GM12864 (cell line): ENCODE results near the gene TMEM150C.
"Not testable (repeated sequence)": the region's sequence is repeated elsewhere in the genome, so short reads cannot be mapped to it uniquely, and the experiment has no call there.

Experiments used
- DNase-seq: peaks from one replicate; pipeline ENCODE4 v3.0.0-alpha.2; 2011; ENCODE audit warnings: low read depth
- H3K4me3 ChIP-seq: 2 replicates; pipeline ENCODE4 v1.5.1; 2011; ENCODE audit warnings: mild to moderate bottlenecking, low read depth, low read length, control low read depth
- TF ChIP-seq, protein P1 (sequence below): IDR thresholded peaks from 2 replicates; pipeline ENCODE4 v1.5.1; 2011; ENCODE audit warnings: low read depth, mild to moderate bottlenecking, moderate library complexity, low read length, control low read depth, inconsistent platforms; ENCODE audit errors: missing control alignments

The TMEM150C gene

DNA sequence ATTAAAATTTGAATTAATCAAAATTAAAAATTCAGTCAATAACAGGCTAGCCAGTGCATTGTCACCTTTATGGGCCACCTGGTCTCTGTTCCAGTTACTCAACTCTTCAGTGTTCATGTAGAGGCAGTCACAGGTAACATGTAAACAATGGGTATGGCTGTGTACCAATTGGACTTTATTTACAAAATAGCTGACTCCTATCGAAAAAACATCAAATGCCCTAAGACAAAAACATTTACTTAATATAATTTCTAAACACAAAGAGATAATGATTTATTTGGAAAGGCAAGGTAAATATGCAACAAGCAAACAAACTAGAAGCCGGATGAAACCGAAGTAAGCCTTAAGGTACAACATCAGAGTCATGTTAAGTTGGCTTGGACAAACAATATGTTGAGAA, 8.8 kb downstream of the TMEM150C start:
- TF ChIP-seq, protein P1, sequence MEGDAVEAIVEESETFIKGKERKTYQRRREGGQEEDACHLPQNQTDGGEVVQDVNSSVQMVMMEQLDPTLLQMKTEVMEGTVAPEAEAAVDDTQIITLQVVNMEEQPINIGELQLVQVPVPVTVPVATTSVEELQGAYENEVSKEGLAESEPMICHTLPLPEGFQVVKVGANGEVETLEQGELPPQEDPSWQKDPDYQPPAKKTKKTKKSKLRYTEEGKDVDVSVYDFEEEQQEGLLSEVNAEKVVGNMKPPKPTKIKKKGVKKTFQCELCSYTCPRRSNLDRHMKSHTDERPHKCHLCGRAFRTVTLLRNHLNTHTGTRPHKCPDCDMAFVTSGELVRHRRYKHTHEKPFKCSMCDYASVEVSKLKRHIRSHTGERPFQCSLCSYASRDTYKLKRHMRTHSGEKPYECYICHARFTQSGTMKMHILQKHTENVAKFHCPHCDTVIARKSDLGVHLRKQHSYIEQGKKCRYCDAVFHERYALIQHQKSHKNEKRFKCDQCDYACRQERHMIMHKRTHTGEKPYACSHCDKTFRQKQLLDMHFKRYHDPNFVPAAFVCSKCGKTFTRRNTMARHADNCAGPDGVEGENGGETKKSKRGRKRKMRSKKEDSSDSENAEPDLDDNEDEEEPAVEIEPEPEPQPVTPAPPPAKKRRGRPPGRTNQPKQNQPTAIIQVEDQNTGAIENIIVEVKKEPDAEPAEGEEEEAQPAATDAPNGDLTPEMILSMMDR = no peak
- no peak overlapping the region for H3K4me3 ChIP-seq
- DNase-seq = no peak

DNA sequence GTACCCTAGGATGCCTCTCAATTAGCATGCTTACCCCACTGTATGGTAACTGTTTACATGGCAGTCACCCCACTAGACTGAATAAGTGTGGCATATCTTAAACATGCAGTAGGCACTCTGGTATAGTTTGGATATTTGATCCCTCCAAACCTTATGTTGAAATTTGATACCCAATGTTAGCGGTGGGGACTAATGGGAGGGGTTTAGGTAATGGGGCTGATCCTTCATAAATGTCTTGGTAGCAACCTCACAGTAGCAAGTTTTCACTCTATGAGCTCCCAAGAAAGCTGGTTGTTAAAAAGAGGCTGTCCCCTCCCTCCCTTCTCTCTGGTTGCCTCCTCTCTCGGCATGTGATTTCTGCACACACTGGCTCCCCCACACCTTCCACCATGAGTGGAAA, 10.1 kb downstream of the TMEM150C start:
- TF ChIP-seq, protein P1 = no peak

DNA sequence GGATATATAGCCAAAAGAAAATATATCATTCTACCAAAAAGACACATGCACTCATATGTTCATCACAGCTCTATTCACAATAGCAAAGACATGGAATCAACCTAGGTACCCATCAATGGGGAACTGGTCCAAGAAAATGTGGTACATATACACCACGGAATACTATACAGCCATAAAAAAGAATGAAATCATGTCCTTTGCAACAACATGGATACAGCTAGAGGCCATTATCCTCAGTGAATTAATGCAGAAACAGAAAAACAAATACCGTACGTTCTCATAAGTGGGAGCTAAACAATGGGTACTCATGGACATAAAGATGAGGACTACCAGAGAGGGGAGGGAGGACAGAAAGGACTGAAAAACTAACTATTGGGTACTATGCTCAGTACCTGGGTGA, 13.9 kb downstream of the TMEM150C start:
- H3K4me3 ChIP-seq, DNase-seq: not testable (repeated sequence)

More for the DNA sequence above, 10.1 kb downstream of the TMEM150C start:
- no peak overlapping the region for H3K4me3 ChIP-seq
- no peak for DNase-seq

DNA sequence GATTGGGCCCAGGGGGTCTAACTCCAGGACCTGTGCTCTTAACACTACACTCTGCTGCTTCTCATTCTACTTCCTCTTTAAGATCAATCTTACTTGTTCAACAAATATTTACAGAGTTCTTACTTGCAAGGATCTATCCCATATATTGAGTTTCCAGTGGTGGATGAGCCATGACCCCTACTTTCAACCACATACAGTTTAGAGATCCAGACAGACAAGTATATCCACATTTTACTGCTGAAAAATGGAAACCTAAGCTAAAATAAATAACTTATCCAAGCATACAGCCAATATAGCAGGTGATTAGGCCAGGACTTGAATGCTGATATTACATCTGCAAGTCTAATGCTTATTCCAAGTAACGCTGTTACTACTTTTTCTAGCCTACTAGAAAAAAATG, 18.7 kb downstream of the TMEM150C start:
- TF ChIP-seq, protein P1 = no peak
- no peak overlapping the region for H3K4me3 ChIP-seq
- no peak for DNase-seq

DNA sequence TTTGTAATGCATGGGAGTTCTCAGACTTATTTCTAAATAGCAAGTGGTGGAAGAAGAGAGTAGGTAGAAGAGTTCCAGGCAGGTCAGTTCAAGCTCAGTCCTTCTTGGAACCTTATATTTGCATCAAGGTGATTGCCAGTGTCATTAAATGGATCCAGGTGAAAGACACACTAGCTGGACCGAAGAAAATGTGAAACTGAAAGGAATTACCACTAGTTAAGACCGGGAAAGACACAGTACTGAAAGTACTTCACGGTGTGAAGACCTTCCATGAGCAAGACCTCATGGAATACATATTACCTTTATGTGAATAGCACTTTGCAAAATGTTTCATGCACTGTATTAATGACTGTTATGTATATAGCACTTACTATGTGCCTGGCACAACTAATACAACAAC, 19.1 kb downstream of the TMEM150C start:
- TF ChIP-seq, protein P1 = no peak
- no peak overlapping the region for H3K4me3 ChIP-seq
- no peak for DNase-seq

DNA sequence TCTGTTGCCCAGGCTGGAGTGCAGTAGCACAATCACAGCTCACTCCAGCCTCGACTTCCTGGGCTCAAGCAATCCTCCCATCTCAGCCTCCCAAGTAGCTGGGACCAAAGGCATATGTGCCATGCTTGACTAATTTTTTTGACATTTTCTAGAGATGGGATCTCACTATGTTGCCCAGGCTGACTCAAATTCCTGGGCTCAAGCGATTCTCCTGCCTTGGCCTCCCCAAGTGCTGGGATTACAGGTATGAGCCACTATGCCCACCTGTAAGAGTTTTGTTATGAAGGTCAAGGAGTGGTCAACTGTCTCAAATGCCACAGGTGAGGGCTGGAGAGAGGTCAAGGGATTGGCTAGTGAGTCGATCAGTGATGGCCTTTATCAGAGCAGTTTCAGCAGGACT, 32.5 kb downstream of the TMEM150C start:
- H3K4me3 ChIP-seq = no peak overlapping the region
- DNase-seq = no peak
- TF ChIP-seq, protein P1 = no peak

DNA sequence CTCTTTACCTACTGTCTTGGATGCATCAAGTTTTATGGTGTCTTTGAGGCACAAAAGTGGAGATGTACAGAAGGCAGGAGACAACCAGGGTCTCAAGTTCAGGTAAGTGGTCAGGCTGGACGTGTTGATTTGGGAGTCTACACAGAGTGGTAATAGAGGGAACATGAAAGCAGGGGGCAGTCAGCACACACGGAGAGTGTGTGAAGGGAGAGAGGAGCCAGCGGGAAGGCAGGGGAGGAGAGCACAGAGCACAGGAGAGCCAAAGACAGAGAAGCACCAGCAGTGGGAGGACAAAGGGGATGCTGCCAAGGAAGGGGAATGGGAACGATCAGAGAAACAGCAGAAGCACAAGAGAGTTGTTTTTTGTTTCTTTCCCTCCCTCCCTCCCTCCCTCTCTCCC, 32.9 kb downstream of the TMEM150C start:
- DNase-seq = no peak
- no peak overlapping the region for H3K4me3 ChIP-seq
- TF ChIP-seq, protein P1 = no peak

DNA sequence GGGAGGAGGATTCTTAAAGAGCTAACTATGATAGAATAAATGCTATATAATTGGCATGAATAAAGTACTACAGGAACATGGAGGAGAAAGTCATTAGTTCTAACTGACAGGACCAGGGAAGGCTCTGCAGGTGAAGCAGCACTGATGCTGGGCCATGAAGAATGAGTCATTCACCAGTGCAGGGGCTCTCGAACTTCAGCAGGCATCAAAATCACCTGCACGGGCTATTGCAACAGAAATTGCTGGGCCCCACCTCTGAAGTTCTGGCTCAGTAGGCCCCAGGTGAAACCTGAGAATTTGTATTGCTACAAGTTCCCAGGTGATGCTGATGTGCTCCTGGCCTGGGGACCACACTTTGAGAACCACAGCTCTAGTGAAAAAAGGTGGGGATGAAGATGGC, 33.7 kb downstream of the TMEM150C start:
- H3K4me3 ChIP-seq = no peak overlapping the region
- TF ChIP-seq, protein P1 = no peak
- DNase-seq = no peak
